AG09309 (cell line): ENCODE measurements around the gene SLC33A1.
"Not testable (repeated sequence)": the region's sequence is repeated elsewhere in the genome, so short reads cannot be mapped to it uniquely, and the experiment has no call there.

Experiments used
- DNase-seq: peaks from one replicate; pipeline ENCODE4 v3.0.0-alpha.2; 2010; ENCODE audit warnings: low read depth
- H3K4me3 ChIP-seq: 2 replicates; pipeline ENCODE4 v1.5.1; 2011; ENCODE audit warnings: mild to moderate bottlenecking, low read depth, low read length, moderate library complexity; ENCODE audit not compliant: control insufficient read depth
- CTCF ChIP-seq: IDR thresholded peaks from 2 replicates; pipeline ENCODE4 v1.5.1; 2011; ENCODE audit warnings: mild to moderate bottlenecking, low read depth, low read length, inconsistent platforms; ENCODE audit not compliant: insufficient read depth, control insufficient read depth; ENCODE audit errors: missing control alignments

SLC33A1 gene

DNA sequence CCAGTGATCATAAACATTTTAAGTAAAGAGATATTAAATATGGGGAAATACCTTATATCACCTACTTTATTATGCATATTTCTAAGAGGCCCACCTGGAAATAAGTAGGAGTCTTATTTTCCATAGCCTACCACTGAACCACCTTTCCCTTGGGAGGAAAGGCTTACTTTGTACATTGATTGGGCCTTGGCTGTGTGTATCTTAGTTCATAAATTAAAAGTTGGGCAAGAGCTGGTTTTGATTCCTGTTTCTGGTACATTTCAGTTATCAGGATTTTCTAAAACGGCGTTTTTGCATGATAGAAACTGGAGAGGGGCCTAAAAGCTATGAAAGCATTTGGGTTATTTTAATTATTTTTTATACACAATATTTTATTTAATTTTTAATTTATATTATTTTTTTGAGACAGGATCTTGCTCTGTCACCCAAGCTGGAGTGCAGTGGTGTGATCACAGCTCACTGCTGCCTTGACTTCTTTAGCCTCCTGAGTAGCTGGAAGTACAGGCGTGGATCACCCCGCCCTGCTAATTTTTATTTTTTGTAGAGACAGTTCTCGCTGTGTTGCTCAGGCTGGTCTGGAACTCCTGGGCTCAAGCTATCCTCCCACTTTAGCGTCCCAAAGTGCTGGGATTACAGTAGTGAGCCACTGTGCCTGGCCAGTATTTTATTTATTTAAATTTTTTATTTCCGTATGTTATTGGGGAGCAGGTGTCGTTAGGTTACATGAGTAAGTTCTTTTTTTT lies 18.8 kb upstream of the SLC33A1 start:
- H3K4me3 ChIP-seq: no peak overlapping the region
- TF ChIP-seq CTCF: no peak
- DNase-seq: no peak

- no peak for DNase-seq
- H3K4me3 ChIP-seq: peak overlapping the region; percentile 96
- no peak for TF ChIP-seq CTCF
Observed at GRCh38 chr3:155871746-155872158, 17.5 kb upstream of the SLC33A1 start.

DNA sequence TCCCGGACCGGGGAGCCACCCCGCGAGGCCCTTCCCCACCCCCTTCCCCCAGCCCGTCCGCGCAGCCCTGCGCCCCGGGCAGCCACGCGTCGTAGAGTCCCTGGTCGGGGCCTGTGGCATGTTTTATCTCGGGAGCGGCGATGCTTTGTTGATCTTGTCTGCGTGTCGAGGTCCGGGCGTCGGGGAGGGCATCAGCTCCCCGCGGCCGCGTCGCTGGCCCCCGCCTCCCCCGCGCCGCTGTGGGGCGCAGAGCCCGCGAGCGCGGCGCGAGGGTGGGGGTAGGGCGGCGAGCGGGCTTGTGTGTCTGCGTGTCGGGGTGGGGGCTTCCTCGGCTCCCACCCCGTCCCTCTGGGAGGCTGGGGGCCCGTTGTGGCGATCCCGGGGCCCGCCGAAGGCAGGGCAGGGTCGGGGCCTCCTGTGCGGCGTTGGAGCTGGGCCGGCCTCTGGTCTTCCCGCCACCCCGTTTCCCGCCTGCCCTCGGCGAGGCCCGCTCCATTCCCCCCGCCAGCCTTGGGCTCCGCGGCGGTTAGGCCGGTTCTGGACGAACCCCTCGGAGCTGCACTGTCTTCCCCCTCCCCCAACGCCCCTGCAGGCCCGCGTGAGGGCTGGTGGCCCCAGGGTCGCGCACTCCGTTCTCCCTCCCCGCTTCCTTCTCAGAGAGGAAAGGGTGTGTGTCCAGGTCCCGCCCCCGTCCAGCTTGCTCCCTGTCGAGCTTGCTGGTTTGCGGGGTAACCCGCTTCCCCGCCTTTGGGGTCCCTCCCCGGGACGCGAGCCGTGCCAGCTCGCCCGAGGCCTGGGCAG lies 16.9 kb upstream of the SLC33A1 start:
- no peak for TF ChIP-seq CTCF
- H3K4me3 ChIP-seq: peak overlapping the region; percentile 96
- DNase-seq: no peak

DNA sequence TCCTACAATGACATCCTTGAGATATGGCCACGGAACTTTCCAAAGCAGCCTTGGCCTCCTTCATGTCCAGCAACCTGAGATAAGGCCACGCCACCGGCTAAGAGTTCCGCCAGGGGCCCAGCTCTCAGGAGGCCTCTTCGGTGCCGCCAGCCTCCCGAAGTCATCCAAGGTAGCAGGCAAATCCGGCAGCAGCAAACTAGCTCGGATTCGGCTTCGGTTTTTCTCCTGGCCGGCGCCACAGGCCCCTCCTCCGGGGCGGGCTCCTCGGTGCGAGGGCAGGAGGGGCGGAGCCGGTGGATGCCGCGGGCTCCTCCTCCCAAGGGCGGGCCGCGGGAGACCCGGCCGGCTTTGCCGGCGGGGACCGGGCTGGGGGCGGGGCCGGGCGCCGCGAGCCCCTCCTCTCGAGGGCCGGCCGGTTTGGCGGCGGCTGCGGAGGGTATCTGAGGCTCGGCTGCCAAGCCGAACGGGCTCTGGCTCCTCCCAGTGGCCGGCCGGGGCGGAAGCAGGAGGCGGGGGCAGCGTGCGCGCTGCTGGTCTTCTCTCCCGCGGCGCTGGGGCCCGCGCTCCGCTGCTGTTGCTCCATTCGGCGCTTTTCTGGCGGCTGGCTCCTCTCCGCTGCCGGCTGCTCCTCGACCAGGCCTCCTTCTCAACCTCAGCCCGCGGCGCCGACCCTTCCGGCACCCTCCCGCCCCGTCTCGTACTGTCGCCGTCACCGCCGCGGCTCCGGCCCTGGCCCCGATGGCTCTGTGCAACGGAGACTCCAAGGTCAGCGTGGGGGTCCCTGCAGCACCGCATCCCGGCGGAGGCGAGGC lies 16.1 kb upstream of the SLC33A1 start, which contains the start of gene GMPS:
TSS of gene GMPS (plus strand) at position 518 of the 812 bp plus-strand sequence. CDS start at position 739, 221 bp downstream.
- H3K4me3 ChIP-seq: peak within 1 kb of the TSS; percentile 96
- DNase-seq: peak; percentile 57
- peak; percentile 35 for TF ChIP-seq CTCF

DNA sequence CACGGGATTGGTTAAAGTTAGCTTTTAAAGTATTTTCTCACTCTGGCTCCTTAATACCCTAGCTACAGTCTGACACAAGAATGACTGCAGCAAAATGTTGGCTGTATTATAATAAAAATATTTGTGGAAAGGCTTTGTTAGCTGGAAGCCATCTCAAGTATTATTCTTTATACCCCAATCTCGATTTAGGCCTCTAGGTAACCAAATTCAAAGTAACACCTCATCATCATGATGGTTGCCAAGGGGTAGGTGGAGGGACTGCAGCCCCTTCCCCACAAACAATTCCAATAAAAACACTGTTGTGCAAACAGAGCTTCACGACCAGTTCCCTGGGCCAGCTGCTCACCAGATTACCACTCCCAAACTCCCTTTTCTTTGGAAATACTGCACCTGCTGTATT lies 15.5 kb upstream of the SLC33A1 start:
- peak overlapping the region; percentile 50 for H3K4me3 ChIP-seq
- DNase-seq: no peak
- TF ChIP-seq CTCF: no peak

DNA sequence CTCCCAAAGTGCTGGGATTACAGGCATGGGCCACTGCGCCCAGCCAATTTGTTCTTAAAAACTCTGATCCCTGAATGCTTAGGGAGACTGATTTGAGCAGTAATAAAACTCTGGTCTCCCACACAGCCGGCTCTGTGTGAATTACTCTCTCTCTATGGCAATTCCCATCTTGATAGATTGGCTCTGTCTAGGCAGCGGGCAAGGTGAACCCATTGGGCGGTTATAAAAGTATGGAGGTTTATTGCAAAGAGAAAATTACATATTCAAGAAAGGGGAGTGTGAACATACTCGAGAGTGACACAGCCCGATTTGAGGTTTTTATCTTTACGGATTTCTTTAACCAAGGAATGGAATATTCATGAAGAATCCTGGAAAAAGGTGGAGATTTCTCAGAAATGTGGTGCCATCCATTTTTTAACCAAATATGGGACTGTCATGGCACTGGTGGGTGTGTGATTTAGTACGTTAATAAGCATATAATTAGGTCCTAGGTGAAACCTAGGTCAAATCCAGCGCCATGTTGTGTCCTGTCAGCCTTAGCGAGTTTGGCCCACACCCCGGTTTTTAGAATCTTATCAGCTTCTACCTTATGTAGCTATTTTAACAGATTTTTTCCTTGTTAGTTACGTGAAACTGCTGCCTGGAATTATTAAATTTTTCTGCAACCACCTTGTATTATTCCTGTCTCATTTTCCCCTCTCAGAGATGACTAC lies 9.0 kb upstream of the SLC33A1 start:
- no peak for TF ChIP-seq CTCF
- no peak overlapping the region for H3K4me3 ChIP-seq
- no peak for DNase-seq

GRCh38 chr3:155862290-155862982 lies 8.2 kb upstream of the SLC33A1 start:
- not testable (repeated sequence) for DNase-seq, H3K4me3 ChIP-seq
